IMR-90 (cell line): ENCODE data around the gene NEK9. TPM values are rescaled to one million over a fixed set of nuclear protein-coding genes. Genes with fewer than 3 reads are reported as not detected.

Experiments
- ATAC-seq: fragments of 200-7000 bp; cut with Tn5 transposase; 2 replicates; pipeline ENCODE4 v1.9.1; 2020; ENCODE audit warnings: low read depth, mild to moderate bottlenecking, moderate library complexity
- BruUV-seq: library from RNA; stranded (reverse); fragments of 400-500 nt; replicated peaks from 2 replicates; lab custom pipeline; 2021; lab: Mats Ljungman, UMichigan
- CTCF ChIA-PET: fragments of 300-600 bp; formaldehyde crosslinking; extraction: SDS; loops from one replicate; lab custom pipeline; 2021; ENCODE audit warnings: antibody characterized with exemption; lab: Yijun Ruan, JAX
- POLR2A ChIA-PET: fragments of 300-600 bp; sonication (Branson Sonifier 250); formaldehyde crosslinking; loops from one replicate; lab custom pipeline; 2022; ENCODE audit warnings: antibody characterized with exemption; ENCODE audit not compliant: unreplicated experiment; lab: Charles Lee
- DNase-seq: peaks from one replicate; pipeline ENCODE4 v3.0.0; 2013
- H2AFZ ChIP-seq: replicated peaks from 2 replicates; pipeline ENCODE3; 2013; ENCODE audit warnings: low read length, mild to moderate bottlenecking; ENCODE audit not compliant: poor library complexity
- H2AK5ac ChIP-seq: 2 replicates; pipeline ENCODE4 v1.6.1; 2013; ENCODE audit warnings: low read depth, low read length, inconsistent platforms
- H2AK9ac ChIP-seq: replicated peaks from 2 replicates; pipeline ENCODE3; 2013; ENCODE audit warnings: mild to moderate bottlenecking, low read depth, low read length, moderate library complexity; ENCODE audit not compliant: poor library complexity
- H2BK120ac ChIP-seq: 2 replicates; pipeline ENCODE4 v1.6.1; 2013; ENCODE audit warnings: low read depth, low read length, inconsistent platforms
- H2BK15ac ChIP-seq: 3 replicates; pipeline ENCODE4 v1.6.1; 2013; ENCODE audit warnings: low read depth, low read length, inconsistent platforms
- H2BK20ac ChIP-seq: 2 replicates; pipeline ENCODE4 v1.6.1; 2013; ENCODE audit warnings: low read depth, mild to moderate bottlenecking, inconsistent platforms, low read length, moderate library complexity
- H2BK5ac ChIP-seq: 2 replicates; pipeline ENCODE4 v1.6.1; 2013; ENCODE audit warnings: mild to moderate bottlenecking, low read depth, low read length, inconsistent platforms; ENCODE audit not compliant: poor library complexity, severe bottlenecking
- H3K14ac ChIP-seq: replicated peaks from 2 replicates; pipeline ENCODE4 v1.6.1; 2013; ENCODE audit warnings: low read depth, low read length, inconsistent platforms
- H3K18ac ChIP-seq: 2 replicates; pipeline ENCODE4 v1.6.1; 2013; ENCODE audit warnings: low read depth, low read length, control low read depth
- H3K23ac ChIP-seq: 2 replicates; pipeline ENCODE4 v1.6.1; 2013; ENCODE audit warnings: low read depth, low read length, inconsistent platforms
- H3K27ac ChIP-seq: 2 replicates; pipeline ENCODE4 v1.5.1; 2013; ENCODE audit warnings: mild to moderate bottlenecking, control low read depth, low read length; ENCODE audit not compliant: insufficient read depth
- H3K27me3 ChIP-seq: 2 replicates; pipeline ENCODE4 v1.6.1; 2013; ENCODE audit warnings: low read length; ENCODE audit not compliant: control insufficient read depth, insufficient read depth
- H3K36me3 ChIP-seq: 2 replicates; pipeline ENCODE4 v1.6.1; 2013; ENCODE audit warnings: low read length, mixed read lengths; ENCODE audit not compliant: control insufficient read depth, insufficient read depth
- H3K4ac ChIP-seq: 2 replicates; pipeline ENCODE4 v1.6.1; 2013; ENCODE audit warnings: low read depth, low read length, inconsistent platforms
- H3K4me1 ChIP-seq: 2 replicates; pipeline ENCODE4 v1.6.1; 2013; ENCODE audit warnings: low read length, mixed read lengths; ENCODE audit not compliant: control insufficient read depth, insufficient read depth
- H3K4me2 ChIP-seq: 2 replicates; pipeline ENCODE4 v1.6.1; 2013; ENCODE audit warnings: low read depth, mild to moderate bottlenecking, control low read depth, low read length, moderate library complexity
- H3K4me3 ChIP-seq: 2 replicates; pipeline ENCODE4 v1.5.1; 2013; ENCODE audit warnings: low read depth, mild to moderate bottlenecking, control low read depth, low read length, moderate library complexity; ENCODE audit not compliant: insufficient read depth
- H3K56ac ChIP-seq: 2 replicates; pipeline ENCODE4 v1.6.1; 2013; ENCODE audit warnings: low read length, inconsistent platforms; ENCODE audit not compliant: insufficient read depth; ENCODE audit errors: extremely low read depth
- H3K79me1 ChIP-seq, 2 experiments: 2 replicates each; pipeline ENCODE4 v1.6.1; 2013; ENCODE audit warnings: low read length in 2 of 2, inconsistent platforms in 1 of 2, low read depth in 1 of 2
- H3K9ac ChIP-seq: 2 replicates; pipeline ENCODE4 v1.6.1; 2013; ENCODE audit warnings: low read depth, low read length, control low read depth
- H3K9me1 ChIP-seq: 2 replicates; pipeline ENCODE4 v1.6.1; 2013; ENCODE audit warnings: low read length, inconsistent platforms; ENCODE audit not compliant: insufficient read depth
- H3K9me3 ChIP-seq: 2 replicates; pipeline ENCODE4 v1.6.1; 2013; ENCODE audit warnings: low read length; ENCODE audit not compliant: control insufficient read depth, insufficient read depth
- H4K20me1 ChIP-seq: 2 replicates; pipeline ENCODE4 v1.6.1; 2013; ENCODE audit warnings: low read length, inconsistent platforms; ENCODE audit not compliant: insufficient read depth
- H4K5ac ChIP-seq: 2 replicates; pipeline ENCODE4 v1.6.1; 2013; ENCODE audit warnings: mild to moderate bottlenecking, low read depth, low read length, control low read depth
- H4K8ac ChIP-seq, 2 experiments: 2 replicates each; pipeline ENCODE4 v1.6.1; 2013; ENCODE audit warnings: low read depth in 2 of 2, low read length in 2 of 2, control low read depth in 1 of 2, inconsistent platforms in 1 of 2
- H4K91ac ChIP-seq: 2 replicates; pipeline ENCODE4 v1.6.1; 2013; ENCODE audit warnings: low read depth, low read length, inconsistent platforms; ENCODE audit not compliant: insufficient read depth
- MAZ ChIP-seq: IDR thresholded peaks from 2 replicates; pipeline ENCODE4 v1.6.1; 2012; ENCODE audit warnings: low read depth, mild to moderate bottlenecking, low read length, improper control_type of control experiment, moderate library complexity, borderline replicate concordance
- RFX5 ChIP-seq: IDR thresholded peaks from 2 replicates; pipeline ENCODE4 v1.8.0; 2012; ENCODE audit warnings: low read depth, mild to moderate bottlenecking, low read length, moderate library complexity
- SMC3 ChIP-seq: fragments of 150-350 bp; IDR thresholded peaks from 2 replicates; pipeline ENCODE4 v1.6.1; 2016; ENCODE audit warnings: low read depth, mild to moderate bottlenecking, antibody characterized with exemption, low read length, moderate library complexity
- WGBS, 2 experiments: methylation state at CpG; one replicate each; pipeline versions ENCODE4 v1.1.5 to v1.1.7; 2013; ENCODE audit warnings: missing lambda C conversion rate in 2 of 2; ENCODE audit not compliant: insufficient read length in 1 of 2; ENCODE audit errors: extremely low coverage in 2 of 2; 5-methylcytosine and 5-hydroxymethylcytosine counted together
- dilution Hi-C: fragments of 300-500 bp; cut with HindIII; formaldehyde crosslinking; loops from one replicate; pipeline ENCODE4 v1.14.3; 2018; ENCODE audit warnings: low sequenced_read_pairs; ENCODE audit not compliant: unreplicated experiment
- in situ Hi-C: fragments of 300-500 bp; cut with MboI; formaldehyde crosslinking; loops from 3 replicates; pipeline ENCODE4 v1.14.3; 2019; ENCODE audit warnings: low sequenced_read_pairs, inconsistent platforms, mixed read lengths
- intact Hi-C: fragments of 100-400 bp; cut with micrococcal nuclease; formaldehyde crosslinking; loops from 2 replicates; pipeline ENCODE4 v1.10.0; 2022
- polyA plus RNA-seq, 3 experiments: library from polyadenylated mRNA; depleted of rRNA; stranded (reverse); fragments of >200 nt; gene quantifications; 2 replicates each; pipeline ENCODE4 v1.2.3, GENCODE V29; 2012; ENCODE audit warnings: low replicate concordance in 1 of 3
- total RNA-seq: library from RNA; depleted of rRNA; stranded (reverse); fragments of >200 nt; gene quantifications from 2 replicates; pipeline ENCODE4 v1.2.3, GENCODE V29; 2012

NEK9 gene
- total and polyA plus RNA-seq, 2 of the 4 experiments (the other 2 are of a cell fraction), result 22.9 to 23.2 TPM

DNA sequence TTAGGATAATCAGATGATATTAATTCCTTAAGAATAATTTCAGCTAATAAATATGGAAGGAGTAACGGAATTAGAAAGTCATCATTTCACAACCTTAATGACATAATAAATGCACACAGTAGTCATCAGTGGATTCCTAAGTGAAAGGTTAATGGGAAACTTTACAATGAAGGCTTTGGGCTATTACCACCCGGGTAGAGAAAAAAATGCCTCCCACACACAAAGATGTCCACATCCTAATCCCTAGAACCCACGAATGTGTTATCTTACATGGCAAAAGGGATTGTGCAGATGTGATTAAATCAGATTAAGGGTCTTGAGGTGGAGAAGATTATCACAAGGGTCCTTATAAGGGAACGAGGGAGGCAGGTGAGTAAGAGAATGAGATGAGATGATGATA lies 43.9 kb upstream of the NEK9 start:
- H4K20me1 ChIP-seq, result peaks cover 72% of the 10 kb centered on the region
- no peak overlapping the region for H2BK120ac ChIP-seq
- no peak overlapping the region for H2AK9ac ChIP-seq
- no peak overlapping the region for H3K23ac ChIP-seq
- POLR2A ChIA-PET, result no interaction called here
- no TSS peak for BruUV-seq
- ATAC-seq (no peak), DNase-seq (no peak)
- H3K56ac ChIP-seq, result no peak overlapping the region
- H3K18ac ChIP-seq, result no peak overlapping the region
- intact Hi-C loops (no loop called here), dilution Hi-C loops (no loop called here), in situ Hi-C loops (no loop called here)
- no peaks in the 10 kb centered on the region for H3K9me3 ChIP-seq
- no peak overlapping the region for H2AFZ ChIP-seq
- WGBS, 2 experiments, result 89% methylated on average over 1 of the region's 4 CpGs; no CpG with 5 or more reads in 1 of the 2 experiments
- no peak overlapping the region for H2BK15ac ChIP-seq
- no peak overlapping the region for H3K27ac ChIP-seq
- H3K4me2 ChIP-seq, result no peak overlapping the region
- H2BK20ac ChIP-seq, result no peak overlapping the region
- TF ChIP-seq MAZ, result no peak
- no peak for TF ChIP-seq SMC3
- TF ChIP-seq RFX5, result no peak
- no peak overlapping the region for H3K9ac ChIP-seq
- H3K79me1 ChIP-seq, result peaks cover 19 to 80% of the 10 kb centered on the region in 2 experiments
- no peaks in the 10 kb centered on the region for H3K36me3 ChIP-seq
- CTCF ChIA-PET, result no interaction called here
- no peak overlapping the region for H2BK5ac ChIP-seq
- H3K27me3 ChIP-seq, result no peaks in the 10 kb centered on the region
- no peak overlapping the region for H3K14ac ChIP-seq
- H4K5ac ChIP-seq, result no peak overlapping the region
- no peak overlapping the region for H4K8ac ChIP-seq
- peaks cover 7% of the 10 kb centered on the region for H3K4me1 ChIP-seq
- peaks cover 11% of the 10 kb centered on the region for H3K9me1 ChIP-seq
- no peak overlapping the region for H3K4ac ChIP-seq
- no peak overlapping the region for H4K91ac ChIP-seq
- H3K4me3 ChIP-seq, result no peak overlapping the region
- H2AK5ac ChIP-seq, result no peak overlapping the region
